ENCODE results near the gene FBXL7.

The FBXL7 gene

GRCh38 chr5:15682566-15682965 is 182.6 kb downstream of the FBXL7 start:
- no peak for DNase-seq

GRCh38 chr5:15683332-15683731 is 183.4 kb downstream of the FBXL7 start:
- DNase-seq = no peak

GRCh38 chr5:15687401-15687800 is 187.4 kb downstream of the FBXL7 start:
- DNase-seq = no peak

GRCh38 chr5:15689836-15690235 is 189.9 kb downstream of the FBXL7 start:
- no peak for DNase-seq

GRCh38 chr5:15690611-15691010 is 190.6 kb downstream of the FBXL7 start:
- DNase-seq = no peak

DNA sequence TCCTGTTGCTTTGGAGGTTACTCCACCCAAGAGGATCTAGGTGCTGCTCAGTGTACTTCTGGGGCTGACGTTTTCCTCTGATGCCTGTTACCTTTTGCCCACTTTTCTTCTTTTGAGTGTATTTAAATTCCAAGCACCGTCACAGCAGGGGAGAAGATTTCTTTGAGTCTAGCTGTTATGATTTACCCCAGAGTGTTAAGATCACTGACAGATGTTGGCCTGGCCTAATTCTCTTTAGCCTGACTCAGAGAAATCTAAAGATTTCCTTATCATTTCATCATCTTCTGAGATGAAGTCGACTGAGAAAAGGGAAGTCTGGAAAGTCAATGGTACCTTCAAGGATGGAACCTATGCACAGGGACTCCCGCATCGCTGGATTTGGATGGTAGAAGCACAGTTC is 191.5 kb downstream of the FBXL7 start:
- no peak for DNase-seq

GRCh38 chr5:15692706-15693381 is 192.9 kb downstream of the FBXL7 start:
- DNase-seq = no peak

DNA sequence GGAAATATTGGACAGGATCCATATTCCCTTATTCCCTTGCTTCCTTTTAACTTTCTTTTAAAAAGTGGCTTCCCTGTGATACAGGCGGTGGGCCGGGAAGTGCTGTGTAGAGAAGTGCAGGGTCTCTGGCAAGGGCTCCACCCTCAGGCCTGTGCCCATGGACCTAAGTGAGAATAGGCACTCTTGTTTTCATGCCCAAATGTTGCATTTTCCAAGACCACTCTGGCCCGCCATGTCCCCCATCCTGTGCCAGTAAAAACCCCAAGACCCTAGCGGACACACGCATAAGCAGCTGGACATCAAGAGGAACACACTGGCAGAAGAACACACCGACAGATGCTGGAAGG is 193.4 kb downstream of the FBXL7 start:
- DNase-seq = no peak

DNA sequence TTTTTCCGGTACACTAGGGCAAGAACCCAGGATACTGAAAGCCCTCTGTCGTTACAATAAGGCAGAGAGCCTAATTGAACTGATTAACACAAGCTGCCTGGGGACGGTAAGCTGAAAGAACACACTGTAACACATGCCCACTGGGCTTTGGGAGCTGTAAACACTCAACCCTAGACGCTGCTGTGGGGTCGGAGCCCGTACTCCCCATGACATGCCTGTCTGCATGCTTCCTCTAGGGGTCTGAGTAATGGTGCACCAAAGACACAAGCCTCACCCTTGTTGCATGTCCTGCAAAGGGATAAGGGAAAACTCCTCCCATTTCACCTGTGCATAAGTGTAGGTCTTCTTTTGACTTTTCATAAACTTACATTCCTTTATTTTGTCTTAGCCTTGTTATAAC is 194.0 kb downstream of the FBXL7 start:
- DNase-seq = no peak

DNA sequence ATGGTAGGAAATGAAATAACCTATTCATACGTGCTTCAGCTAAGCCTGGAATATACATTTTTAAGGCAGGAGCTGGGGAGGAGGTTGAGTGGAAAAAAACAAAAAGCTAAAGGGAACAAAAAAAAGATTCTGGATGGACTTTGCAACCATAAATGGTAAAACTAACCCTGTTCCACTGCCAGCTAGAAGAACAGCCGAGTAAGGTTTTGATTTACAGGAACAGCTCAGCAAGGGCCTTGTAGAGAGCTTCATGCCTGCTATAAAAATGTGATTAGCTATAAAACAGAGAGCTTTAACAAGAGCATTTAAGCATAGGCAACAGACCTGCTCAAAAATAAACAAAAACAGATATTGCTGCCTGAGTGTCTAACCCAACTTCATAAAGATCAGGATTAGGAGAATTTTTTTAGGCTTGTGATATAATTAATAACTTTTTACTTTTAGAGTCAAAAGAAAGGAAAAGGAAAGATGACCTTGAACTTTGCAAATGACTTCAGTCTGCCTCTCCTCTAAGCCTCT is 194.8 kb downstream of the FBXL7 start:
- DNase-seq = no peak

DNA sequence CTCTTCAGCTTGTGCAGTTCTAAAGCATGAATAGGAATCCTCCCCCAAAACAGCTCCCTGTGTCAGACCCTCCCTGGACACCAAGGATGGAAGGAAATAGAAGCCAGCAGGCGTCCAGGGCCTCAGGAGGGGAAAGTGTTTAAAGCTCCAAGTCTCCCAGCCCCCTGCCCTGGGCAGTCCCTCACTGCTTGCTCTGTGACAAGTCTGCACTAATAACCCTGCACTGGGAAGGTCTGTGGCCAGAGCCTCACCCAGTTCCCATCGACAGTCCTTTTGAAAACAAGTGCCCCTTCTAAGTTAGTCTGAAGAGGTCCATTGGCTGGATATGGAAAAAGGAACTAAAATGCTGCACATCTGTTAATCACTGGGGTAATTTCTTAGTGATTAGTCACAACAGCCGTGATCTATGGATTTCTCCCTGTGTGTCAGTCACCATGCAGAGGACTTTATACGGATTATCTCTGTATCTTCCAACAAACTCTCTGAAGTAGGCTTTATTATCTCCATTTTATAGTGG is 195.3 kb downstream of the FBXL7 start:
- no peak for DNase-seq

- no peak for DNase-seq
Observed at GRCh38 chr5:15700373-15700772, 200.4 kb downstream of the FBXL7 start.

DNA sequence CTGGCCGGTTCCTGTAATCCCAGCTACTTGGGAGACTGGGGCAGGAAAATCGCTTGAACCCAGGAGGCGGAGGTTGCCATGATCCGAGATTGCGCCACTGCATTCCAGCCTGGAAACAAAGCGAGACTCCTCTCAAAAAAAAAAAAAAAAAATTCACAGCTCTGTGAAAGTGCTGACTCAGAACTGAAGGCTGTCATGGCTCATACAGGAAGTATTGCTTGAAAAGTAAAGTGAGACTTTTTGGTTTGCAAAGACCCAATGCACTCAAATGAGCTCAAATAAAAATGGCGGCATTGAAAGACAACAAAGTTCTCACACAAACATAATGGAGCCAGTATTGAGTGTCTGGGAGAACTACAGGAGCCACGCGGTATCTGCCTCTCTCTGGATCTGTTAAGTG is 202.1 kb downstream of the FBXL7 start:
- no peak for DNase-seq

- DNase-seq = no peak
Observed at GRCh38 chr5:15703901-15704300, 203.9 kb downstream of the FBXL7 start.

DNA sequence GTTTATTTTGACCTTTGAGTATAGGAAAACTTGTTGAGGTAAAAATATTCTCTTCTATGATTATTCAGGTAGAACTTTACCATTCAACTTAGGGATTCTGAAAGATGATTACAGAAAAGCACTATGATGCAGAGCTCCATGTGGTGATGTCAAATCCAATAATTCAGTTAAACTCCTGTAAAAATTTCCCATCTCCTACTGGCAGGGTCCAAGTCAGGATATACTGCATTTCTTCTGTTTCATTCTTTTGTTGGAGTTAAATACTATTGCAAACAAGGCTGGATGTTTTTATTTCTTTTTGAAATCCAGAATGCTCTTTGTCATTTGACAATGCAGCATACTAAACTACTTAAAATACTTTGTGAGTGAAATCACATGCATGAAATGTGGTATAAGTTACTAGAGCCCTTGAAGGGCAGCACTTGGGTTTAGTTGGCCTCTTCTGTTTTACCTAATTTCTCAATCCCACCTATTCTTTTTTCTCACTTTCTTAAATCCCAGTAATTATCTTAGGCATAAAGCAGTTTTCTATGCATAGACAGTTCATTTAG is 204.5 kb downstream of the FBXL7 start:
- DNase-seq = no peak

DNA sequence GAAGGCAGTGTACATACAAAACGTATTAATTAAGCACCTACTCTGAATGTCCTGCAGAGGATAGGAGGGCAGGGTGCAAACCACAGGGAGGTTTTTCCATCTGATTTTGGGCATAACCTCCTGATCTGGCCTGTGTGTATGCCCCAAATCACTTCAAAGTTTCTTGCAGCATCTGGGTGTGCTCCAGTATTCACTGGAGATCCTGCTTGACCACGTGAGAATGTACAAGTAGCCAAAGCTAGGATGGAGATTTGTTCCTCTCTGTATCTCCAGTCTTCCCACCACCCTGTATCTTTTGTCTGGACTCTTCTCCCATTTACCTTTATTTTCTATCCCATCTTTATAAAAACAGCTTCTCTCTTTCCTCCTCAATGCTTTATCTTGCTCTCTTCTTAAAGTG is 207.7 kb downstream of the FBXL7 start:
- DNase-seq = no peak

GRCh38 chr5:15711892-15712291 is 211.9 kb downstream of the FBXL7 start:
- DNase-seq = no peak

- DNase-seq = no peak
Observed at GRCh38 chr5:15715535-15715934, 215.6 kb downstream of the FBXL7 start.

GRCh38 chr5:15715967-15716366 is 216.0 kb downstream of the FBXL7 start:
- DNase-seq = no peak

DNA sequence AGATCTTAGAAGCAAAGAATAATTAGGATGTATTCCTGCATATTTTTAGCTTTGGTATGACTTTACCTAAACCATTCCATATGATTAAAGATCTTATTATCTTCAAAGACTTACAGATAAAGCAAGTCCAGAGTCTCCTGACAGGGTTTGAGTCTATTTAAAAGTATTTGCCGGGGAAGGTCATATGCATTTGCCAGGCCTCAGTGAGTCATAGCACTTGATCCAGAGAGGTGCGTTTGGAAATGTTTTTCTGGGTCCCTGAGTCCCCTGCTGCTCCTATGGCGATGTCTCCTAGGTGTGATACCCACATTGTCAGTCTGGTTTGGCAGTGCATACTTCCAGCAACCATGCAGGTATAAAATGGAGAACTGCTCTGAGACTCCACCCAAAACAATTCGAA is 217.0 kb downstream of the FBXL7 start:
- DNase-seq = no peak

GRCh38 chr5:15718421-15719179 is 218.6 kb downstream of the FBXL7 start:
- no peak for DNase-seq

DNA sequence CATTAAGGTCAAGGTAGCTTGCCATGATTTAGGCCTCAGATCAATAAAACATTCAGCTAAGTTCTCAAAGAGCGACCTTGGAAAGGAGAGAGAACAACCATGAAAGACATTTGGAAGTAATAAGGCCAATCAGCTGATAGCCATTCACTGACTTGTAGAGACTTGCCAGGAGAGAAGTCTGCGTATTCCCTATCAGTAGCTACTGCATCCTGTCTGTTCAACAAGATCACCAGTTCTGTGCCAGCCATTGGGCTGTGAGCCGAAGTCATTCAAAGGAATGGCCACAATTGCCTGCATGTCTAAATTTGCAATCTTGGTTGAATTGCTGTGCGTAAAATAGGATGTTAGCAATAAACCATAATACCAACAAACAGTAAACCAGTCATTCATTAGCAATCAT is 219.8 kb downstream of the FBXL7 start:
- no peak for DNase-seq

DNA sequence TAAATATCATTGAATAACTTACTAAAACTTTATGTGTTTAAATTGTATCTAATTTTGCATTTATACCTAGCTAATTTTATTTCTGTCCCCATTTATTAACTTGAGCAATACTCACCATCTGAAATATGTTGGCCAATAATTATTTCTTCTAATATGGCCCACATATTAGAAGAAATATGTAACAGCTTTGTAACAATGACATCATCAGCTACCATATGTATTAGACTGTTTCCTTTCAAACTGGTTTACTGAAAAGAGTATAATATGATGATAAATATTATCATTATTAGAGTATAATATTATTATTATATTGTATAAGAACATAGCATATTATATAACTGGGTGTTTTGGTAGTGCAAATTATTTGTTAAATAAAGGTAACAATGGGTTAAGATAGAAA is 220.5 kb downstream of the FBXL7 start:
- no peak for DNase-seq

- DNase-seq = no peak
Observed at GRCh38 chr5:15722305-15722704, 222.3 kb downstream of the FBXL7 start.

Measured in CD4-positive, alpha-beta T cell treated with Interleukin-15 for 1 hour (primary cell).